HepG2 (cell line): ENCODE data around the gene OR1F1. TPM values are rescaled to one million over a fixed set of nuclear protein-coding genes. Genes with fewer than 3 reads are reported as not detected.

ENCODE experiments used
- ELF1 ChIP-seq: sonication (generic); formaldehyde crosslinking; IDR thresholded peaks from 2 replicates; pipeline ENCODE4 v1.4.0; 2020; ENCODE audit warnings: missing genetic modification reagents
- ELK4 ChIP-seq: sonication (generic); formaldehyde crosslinking; IDR thresholded peaks from 2 replicates; pipeline ENCODE4 v1.9.0; 2021; ENCODE audit warnings: missing genetic modification reagents, borderline replicate concordance
- HMG20A ChIP-seq: IDR thresholded peaks from 2 replicates; pipeline ENCODE4 v1.6.1; 2016; ENCODE audit warnings: borderline replicate concordance
- HOXA3 ChIP-seq: sonication (generic); formaldehyde crosslinking; IDR thresholded peaks from 2 replicates; pipeline ENCODE4 v1.5.0; 2020; ENCODE audit warnings: missing genetic modification reagents
- KDM6A ChIP-seq: IDR thresholded peaks from 2 replicates; pipeline ENCODE4 v1.6.1; 2016; ENCODE audit warnings: low read depth
- MTA1 ChIP-seq: sonication (generic); formaldehyde crosslinking; IDR thresholded peaks from 2 replicates; pipeline ENCODE4 v1.4.0; 2020; ENCODE audit warnings: missing genetic modification reagents, mild to moderate bottlenecking, borderline replicate concordance
- NR3C1 ChIP-seq: sonication (generic); formaldehyde crosslinking; IDR thresholded peaks from 2 replicates; pipeline ENCODE4 v1.4.0; 2020; ENCODE audit warnings: missing genetic modification reagents
- SYNCRIP ChIP-seq: fragments of 200-400 bp; formaldehyde crosslinking; IDR thresholded peaks from 2 replicates; pipeline ENCODE4 v1.6.1; 2018; ENCODE audit warnings: mild to moderate bottlenecking, low read depth, low read length; ENCODE audit not compliant: insufficient read depth
- TCF7 ChIP-seq: sonication (generic); IDR thresholded peaks from 2 replicates; pipeline ENCODE4 v1.6.1; 2016; ENCODE audit warnings: antibody characterized with exemption, low read depth
- TFAP4 ChIP-seq: sonication (generic); IDR thresholded peaks from 2 replicates; pipeline ENCODE4 v1.6.1; 2016; ENCODE audit warnings: low read depth, borderline replicate concordance
- ZEB1 ChIP-seq: IDR thresholded peaks from 2 replicates; pipeline ENCODE4 v1.6.1; 2012; ENCODE audit warnings: mild to moderate bottlenecking, low read depth, inconsistent platforms; ENCODE audit not compliant: insufficient replicate concordance
- ZNF282 ChIP-seq: fragments of 450-650 bp; IDR thresholded peaks from 2 replicates; pipeline ENCODE4 v1.6.1; 2018; ENCODE audit not compliant: partially characterized antibody
- ZNF3 ChIP-seq: IDR thresholded peaks from 2 replicates; pipeline ENCODE4 v1.7.0; 2017; ENCODE audit warnings: inconsistent platforms
- ZNF329 ChIP-seq: sonication (generic); formaldehyde crosslinking; IDR thresholded peaks from 2 replicates; pipeline ENCODE4 v1.9.0; 2021; ENCODE audit warnings: low read depth, mild to moderate bottlenecking, missing genetic modification reagents
- ZNF362 ChIP-seq: sonication (generic); formaldehyde crosslinking; IDR thresholded peaks from 2 replicates; pipeline ENCODE4 v1.4.0; 2020; ENCODE audit warnings: missing genetic modification reagents, mild to moderate bottlenecking, borderline replicate concordance
- ZNF484 ChIP-seq: sonication (generic); formaldehyde crosslinking; IDR thresholded peaks from 2 replicates; pipeline ENCODE4 v1.5.1; 2020; ENCODE audit warnings: mild to moderate bottlenecking, low read depth, missing genetic modification reagents, borderline replicate concordance
- ZNF503 ChIP-seq: sonication (generic); formaldehyde crosslinking; IDR thresholded peaks from 2 replicates; pipeline ENCODE4 v1.4.0; 2020; ENCODE audit warnings: missing genetic modification reagents
- ZSCAN29 ChIP-seq: sonication (generic); formaldehyde crosslinking; conservative IDR thresholded peaks from 2 replicates; pipeline ENCODE4 v1.4.0; 2020; ENCODE audit warnings: mild to moderate bottlenecking, missing genetic modification reagents
- polyA plus RNA-seq, 8 experiments: library from polyadenylated mRNA; depleted of rRNA in 3 of 8; stranded (reverse) in 7 of 8; unstranded in 1 of 8; fragments of >200 nt; fragmentation: Illumina TruSeq in 4 of 8; extraction: Trizol in 4 of 8; gene quantifications; 2 replicates each; pipeline versions ENCODE4 v1.2.1 to v1.2.3, GENCODE V29; 2011 to 2016; ENCODE audit warnings: low read depth in 4 of 8, missing spikeins in 1 of 8, mixed read lengths in 1 of 8; ENCODE audit not compliant: insufficient read depth in 1 of 8
- total RNA-seq, 5 experiments: library from RNA; depleted of rRNA; stranded (reverse); fragments of >200 nt; fragmentation: Illumina TruSeq; extraction: Trizol; gene quantifications; 2 replicates each; pipeline ENCODE4 v1.2.3, GENCODE V29; 2016; ENCODE audit warnings: low read depth in 1 of 5
- TF ChIP-seq, protein P1 (sequence below): sonication (generic); formaldehyde crosslinking; IDR thresholded peaks from 2 replicates; pipeline ENCODE4 v1.5.1; 2020; ENCODE audit warnings: mild to moderate bottlenecking, missing genetic modification reagents
- TF ChIP-seq, protein P2 (sequence below): sonication (generic); formaldehyde crosslinking; IDR thresholded peaks from 2 replicates; pipeline ENCODE4 v1.8.1; 2023; ENCODE audit warnings: mild to moderate bottlenecking, missing genetic modification reagents

Gene OR1F1
- total and polyA plus RNA-seq, 2 of the 13 experiments (the other 11 are each of a cell fraction or from before 2014, with no cell fraction given): 0.90 TPM; not detected in 1

DNA sequence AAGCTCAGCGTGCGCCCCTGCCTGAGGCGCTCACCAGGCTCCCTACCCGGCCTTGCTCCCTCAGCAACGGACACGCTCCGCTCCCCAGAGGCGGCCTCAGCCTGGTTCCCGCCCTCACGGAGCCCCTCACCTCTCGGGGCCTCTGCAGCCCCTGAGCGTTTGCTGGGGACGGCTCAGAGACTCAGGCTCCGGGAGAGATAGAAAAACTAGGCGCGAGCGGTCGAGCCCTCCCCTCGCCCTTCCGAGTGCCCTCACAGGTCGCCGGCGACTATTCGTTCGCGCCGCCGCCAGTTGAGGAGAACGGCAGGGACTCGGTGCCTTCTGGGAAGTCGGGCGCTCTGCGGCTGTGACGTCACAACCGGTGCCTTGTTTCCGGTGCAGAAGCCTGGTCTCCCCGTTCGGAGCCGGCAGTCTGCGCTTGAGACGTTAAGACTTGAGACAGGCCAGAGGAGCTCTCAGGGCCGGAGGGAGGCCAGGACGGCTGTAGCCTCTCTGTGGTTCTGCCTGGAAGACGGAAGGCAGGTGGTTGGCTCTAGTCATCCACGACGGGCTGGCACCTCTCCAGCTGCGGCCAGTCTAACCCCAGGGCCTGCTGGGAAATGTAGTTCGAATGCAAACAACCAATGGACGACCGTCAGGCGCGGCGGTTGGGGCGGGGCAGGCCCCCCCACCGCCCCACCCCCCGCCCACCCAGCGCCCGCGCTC, 47.0 kb downstream of the OR1F1 start, which contains the start of gene ZNF200 (continued):
- TF ChIP-seq, protein P1, sequence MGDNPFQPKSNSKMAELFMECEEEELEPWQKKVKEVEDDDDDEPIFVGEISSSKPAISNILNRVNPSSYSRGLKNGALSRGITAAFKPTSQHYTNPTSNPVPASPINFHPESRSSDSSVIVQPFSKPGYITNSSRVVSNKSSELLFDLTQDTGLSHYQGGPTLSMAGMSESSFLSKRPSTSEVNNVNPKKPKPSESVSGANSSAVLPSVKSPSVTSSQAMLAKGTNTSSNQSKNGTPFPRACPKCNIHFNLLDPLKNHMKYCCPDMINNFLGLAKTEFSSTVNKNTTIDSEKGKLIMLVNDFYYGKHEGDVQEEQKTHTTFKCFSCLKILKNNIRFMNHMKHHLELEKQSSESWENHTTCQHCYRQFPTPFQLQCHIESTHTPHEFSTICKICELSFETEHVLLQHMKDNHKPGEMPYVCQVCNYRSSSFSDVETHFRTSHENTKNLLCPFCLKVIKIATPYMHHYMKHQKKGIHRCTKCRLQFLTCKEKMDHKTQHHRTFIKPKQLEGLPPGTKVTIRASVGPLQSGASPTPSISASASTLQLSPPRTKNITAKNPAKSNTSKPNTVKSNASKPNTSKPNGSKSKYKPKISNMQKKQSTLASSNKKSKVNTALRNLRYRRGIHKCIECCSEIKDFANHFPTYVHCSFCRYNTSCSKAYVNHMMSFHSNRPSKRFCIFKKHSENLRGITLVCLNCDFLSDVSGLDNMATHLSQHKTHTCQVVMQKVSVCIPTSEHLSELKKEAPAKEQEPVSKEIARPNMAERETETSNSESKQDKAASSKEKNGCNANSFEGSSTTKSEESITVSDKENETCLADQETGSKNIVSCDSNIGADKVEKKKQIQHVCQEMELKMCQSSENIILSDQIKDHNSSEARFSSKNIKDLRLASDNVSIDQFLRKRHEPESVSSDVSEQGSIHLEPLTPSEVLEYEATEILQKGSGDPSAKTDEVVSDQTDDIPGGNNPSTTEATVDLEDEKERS (CRISPR knock-in tag): peak; percentile 47; the same call in 1 of the 2 replicates
- TF ChIP-seq ZSCAN29 (CRISPR knock-in tag): peak; percentile 81; the same call in 1 of the 2 replicates
- TF ChIP-seq HMG20A (CRISPR knock-in tag): no peak
- TF ChIP-seq ZEB1: no peak
- peak; percentile 41; the same call in 1 of the 2 replicates for TF ChIP-seq MTA1 (CRISPR knock-in tag)
- no peak for TF ChIP-seq ELK4 (CRISPR knock-in tag)
- TF ChIP-seq ZNF282: no peak
- no peak; the same call in 1 of the 2 replicates for TF ChIP-seq ZNF329 (CRISPR knock-in tag)
- TF ChIP-seq TFAP4: peak; percentile 57; the same call in 1 of the 2 replicates
- TF ChIP-seq, protein P2, sequence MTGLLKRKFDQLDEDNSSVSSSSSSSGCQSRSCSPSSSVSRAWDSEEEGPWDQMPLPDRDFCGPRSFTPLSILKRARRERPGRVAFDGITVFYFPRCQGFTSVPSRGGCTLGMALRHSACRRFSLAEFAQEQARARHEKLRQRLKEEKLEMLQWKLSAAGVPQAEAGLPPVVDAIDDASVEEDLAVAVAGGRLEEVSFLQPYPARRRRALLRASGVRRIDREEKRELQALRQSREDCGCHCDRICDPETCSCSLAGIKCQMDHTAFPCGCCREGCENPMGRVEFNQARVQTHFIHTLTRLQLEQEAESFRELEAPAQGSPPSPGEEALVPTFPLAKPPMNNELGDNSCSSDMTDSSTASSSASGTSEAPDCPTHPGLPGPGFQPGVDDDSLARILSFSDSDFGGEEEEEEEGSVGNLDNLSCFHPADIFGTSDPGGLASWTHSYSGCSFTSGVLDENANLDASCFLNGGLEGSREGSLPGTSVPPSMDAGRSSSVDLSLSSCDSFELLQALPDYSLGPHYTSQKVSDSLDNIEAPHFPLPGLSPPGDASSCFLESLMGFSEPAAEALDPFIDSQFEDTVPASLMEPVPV (CRISPR knock-in tag): no peak
- TF ChIP-seq ZNF3 (CRISPR knock-in tag): no peak
- no peak; the same call in 1 of the 2 replicates for TF ChIP-seq ZNF362
- no peak for TF ChIP-seq KDM6A (CRISPR knock-in tag)
- no peak for TF ChIP-seq NR3C1 (CRISPR knock-in tag)
- no peak for TF ChIP-seq SYNCRIP
- TF ChIP-seq HOXA3: peak; percentile 89
- TF ChIP-seq TCF7: no peak
- peak; percentile 82 for TF ChIP-seq ELF1
- peak; percentile 69; the same call in 1 of the 2 replicates for TF ChIP-seq ZNF503 (CRISPR knock-in tag)
- TF ChIP-seq ZNF484 (CRISPR knock-in tag): no peak
